Kidney epithelial cell (primary cell): ENCODE measurements around the gene PPP2R3B. TPM values are rescaled to one million over a fixed set of nuclear protein-coding genes. Genes with fewer than 3 reads are reported as not detected.

ENCODE experiments used
- DNase-seq: peaks from one replicate; pipeline ENCODE4 v3.0.0-alpha.2; 2010; ENCODE audit warnings: low read depth
- H3K27me3 ChIP-seq: 2 replicates; pipeline ENCODE4 v1.6.0; 2011; ENCODE audit warnings: low read length; ENCODE audit not compliant: control insufficient read depth, insufficient read depth
- H3K36me3 ChIP-seq: 2 replicates; pipeline ENCODE4 v1.5.1; 2011; ENCODE audit warnings: low read length; ENCODE audit not compliant: control insufficient read depth, insufficient read depth
- H3K4me3 ChIP-seq: 2 replicates; pipeline ENCODE4 v1.5.1; 2011; ENCODE audit warnings: low read depth, mild to moderate bottlenecking, control low read depth, low read length
- CTCF ChIP-seq: IDR thresholded peaks from 2 replicates; pipeline ENCODE4 v1.5.1; 2011; ENCODE audit warnings: mild to moderate bottlenecking, moderate library complexity, low read length, control low read depth, inconsistent platforms; ENCODE audit not compliant: insufficient read depth, poor library complexity, severe bottlenecking
- total RNA-seq: library from RNA; depleted of rRNA; stranded (reverse); fragments of >200 nt; gene quantifications from 2 replicates; pipeline ENCODE4 v1.2.3, GENCODE V29; 2015

Gene PPP2R3B
- total RNA-seq, 1 donor from 2014 or later, result 17.7 TPM

GRCh38 chrX:363621-364375 lies 22.9 kb downstream of the PPP2R3B start:
- no peak overlapping the region for H3K4me3 ChIP-seq
- no peaks in the 10 kb centered on the region for H3K27me3 ChIP-seq
- H3K36me3 ChIP-seq, result no peaks in the 10 kb centered on the region
- TF ChIP-seq CTCF, result no peak
- no peak for DNase-seq

GRCh38 chrX:362937-363620 lies 23.6 kb downstream of the PPP2R3B start:
- H3K27me3 ChIP-seq, result no peaks in the 10 kb centered on the region
- no peaks in the 10 kb centered on the region for H3K36me3 ChIP-seq
- TF ChIP-seq CTCF, result no peak
- no peak for DNase-seq
- no peak overlapping the region for H3K4me3 ChIP-seq

GRCh38 chrX:362351-362750 lies 24.4 kb downstream of the PPP2R3B start:
- DNase-seq, result no peak
- H3K36me3 ChIP-seq, result no peaks in the 10 kb centered on the region
- H3K27me3 ChIP-seq, result no peaks in the 10 kb centered on the region
- no peak for TF ChIP-seq CTCF
- no peak overlapping the region for H3K4me3 ChIP-seq

- no peak for TF ChIP-seq CTCF
- no peaks in the 10 kb centered on the region for H3K27me3 ChIP-seq
- H3K36me3 ChIP-seq, result no peaks in the 10 kb centered on the region
- no peak for DNase-seq
- H3K4me3 ChIP-seq, result no peak overlapping the region
Measured at GRCh38 chrX:361231-362145, 25.2 kb downstream of the PPP2R3B start.

GRCh38 chrX:360496-361150 lies 26.1 kb downstream of the PPP2R3B start:
- no peak for TF ChIP-seq CTCF
- H3K27me3 ChIP-seq, result no peaks in the 10 kb centered on the region
- H3K4me3 ChIP-seq, result no peak overlapping the region
- no peaks in the 10 kb centered on the region for H3K36me3 ChIP-seq
- no peak for DNase-seq
